ENCODE data around the gene MT1A.

DNA sequence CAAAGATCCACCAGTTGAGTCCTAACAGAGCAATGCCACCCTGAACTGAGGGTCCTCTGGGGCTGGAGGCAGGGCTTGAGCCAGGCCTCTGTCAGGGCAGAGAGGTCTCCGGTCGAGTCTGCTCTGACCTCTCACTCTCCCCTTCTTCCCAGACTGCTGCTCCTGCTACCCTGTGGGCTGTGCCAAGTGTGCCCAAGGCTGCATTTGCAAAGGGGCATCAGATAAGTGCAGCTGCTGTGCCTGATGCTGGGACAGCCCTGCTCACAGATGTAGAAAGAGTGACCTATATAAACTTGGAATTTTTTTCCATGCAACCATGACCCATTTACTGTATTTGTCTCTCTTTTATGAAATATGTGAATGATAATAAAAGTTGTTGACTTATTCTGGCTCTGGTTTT, 10.8 kb downstream of the MT1A start:
- no peak for TF ChIP-seq POLR2A (IDR thresholded peaks at IDR 0.05; ENCODE audit: low read depth, low read length)
- TF ChIP-seq, protein P1, sequence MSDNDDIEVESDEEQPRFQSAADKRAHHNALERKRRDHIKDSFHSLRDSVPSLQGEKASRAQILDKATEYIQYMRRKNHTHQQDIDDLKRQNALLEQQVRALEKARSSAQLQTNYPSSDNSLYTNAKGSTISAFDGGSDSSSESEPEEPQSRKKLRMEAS (IDR thresholded peaks at IDR 0.05; ENCODE audit: insufficient read depth, insufficient read length) = no peak
- TF ChIP-seq, protein P2, sequence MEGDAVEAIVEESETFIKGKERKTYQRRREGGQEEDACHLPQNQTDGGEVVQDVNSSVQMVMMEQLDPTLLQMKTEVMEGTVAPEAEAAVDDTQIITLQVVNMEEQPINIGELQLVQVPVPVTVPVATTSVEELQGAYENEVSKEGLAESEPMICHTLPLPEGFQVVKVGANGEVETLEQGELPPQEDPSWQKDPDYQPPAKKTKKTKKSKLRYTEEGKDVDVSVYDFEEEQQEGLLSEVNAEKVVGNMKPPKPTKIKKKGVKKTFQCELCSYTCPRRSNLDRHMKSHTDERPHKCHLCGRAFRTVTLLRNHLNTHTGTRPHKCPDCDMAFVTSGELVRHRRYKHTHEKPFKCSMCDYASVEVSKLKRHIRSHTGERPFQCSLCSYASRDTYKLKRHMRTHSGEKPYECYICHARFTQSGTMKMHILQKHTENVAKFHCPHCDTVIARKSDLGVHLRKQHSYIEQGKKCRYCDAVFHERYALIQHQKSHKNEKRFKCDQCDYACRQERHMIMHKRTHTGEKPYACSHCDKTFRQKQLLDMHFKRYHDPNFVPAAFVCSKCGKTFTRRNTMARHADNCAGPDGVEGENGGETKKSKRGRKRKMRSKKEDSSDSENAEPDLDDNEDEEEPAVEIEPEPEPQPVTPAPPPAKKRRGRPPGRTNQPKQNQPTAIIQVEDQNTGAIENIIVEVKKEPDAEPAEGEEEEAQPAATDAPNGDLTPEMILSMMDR (IDR thresholded peaks at IDR 0.05; ENCODE audit: extremely low read depth in 1 of 2, insufficient read depth in 1 of 2, low read depth in 1 of 2, low read length in 2 of 2) = no peak
- TF ChIP-seq POLR2AphosphoS5 (IDR thresholded peaks at IDR 0.05; ENCODE audit: insufficient read depth, low read depth, low read length) = no peak
